H1 (cell line): ENCODE measurements around the gene SKA3.

Experiments
- CEBPB ChIP-seq: IDR thresholded peaks from 2 replicates; pipeline ENCODE4 v1.6.1; 2012; ENCODE audit warnings: low read depth, low read length
- CHD2 ChIP-seq: IDR thresholded peaks from 2 replicates; pipeline ENCODE4 v1.6.1; 2012; ENCODE audit warnings: low read length, improper control_type of control experiment
- CTCF ChIP-seq, 3 experiments: IDR thresholded peaks; 1 replicate in 2 of 3; 2 replicates in 1 of 3; pipeline versions ENCODE4 v1.5.1 to v1.6.1; 2011; ENCODE audit warnings: low read length in 3 of 3, mild to moderate bottlenecking in 3 of 3, inconsistent platforms in 2 of 3, low read depth in 1 of 3, moderate library complexity in 1 of 3; ENCODE audit not compliant: insufficient read depth in 1 of 3; ENCODE audit errors: control extremely low read depth in 1 of 3
- JUN ChIP-seq: IDR thresholded peaks from 2 replicates; pipeline ENCODE4 v1.6.1; 2011; ENCODE audit warnings: low read depth, mild to moderate bottlenecking, improper control_type of control experiment, low read length
- JUND ChIP-seq: IDR thresholded peaks from 2 replicates; pipeline ENCODE4 v1.6.1; 2011; ENCODE audit warnings: mild to moderate bottlenecking, improper control_type of control experiment, low read length
- POLR2A ChIP-seq, 2 experiments: IDR thresholded peaks; 1 replicate in 1 of 2; 2 replicates in 1 of 2; pipeline ENCODE4 v1.6.1; 2011; ENCODE audit warnings: low read depth in 2 of 2, low read length in 2 of 2, mild to moderate bottlenecking in 2 of 2; ENCODE audit errors: control extremely low read depth in 1 of 2
- RAD21 ChIP-seq, 2 experiments: IDR thresholded peaks in 1 of 2; conservative IDR thresholded peaks in 1 of 2; 2 replicates each; pipeline ENCODE4 v1.6.1; 2011; ENCODE audit warnings: low read depth in 2 of 2, low read length in 2 of 2, improper control_type of control experiment in 1 of 2, inconsistent platforms in 1 of 2, mild to moderate bottlenecking in 1 of 2, moderate library complexity in 1 of 2

- TF ChIP-seq POLR2A (IDR thresholded peaks at IDR 0.05; ENCODE audit: control extremely low read depth in 1 of 2, low read depth in 2 of 2, low read length in 2 of 2), result no peak
- no peak for TF ChIP-seq CHD2
- TF ChIP-seq JUN, result no peak
- no peak for TF ChIP-seq CEBPB
- no peak for TF ChIP-seq RAD21 (IDR thresholded peaks at IDR 0.05 in 1 of 2, conservative IDR thresholded peaks at IDR 0.05 in 1 of 2; ENCODE audit: low read depth in 2 of 2, low read length in 2 of 2)
- TF ChIP-seq JUND, result no peak
- no peak for TF ChIP-seq CTCF (IDR thresholded peaks at IDR 0.05; ENCODE audit: control extremely low read depth in 1 of 3, insufficient read depth in 1 of 3, low read depth in 1 of 3, low read length in 3 of 3)
These were observed 48.7 kb upstream of the SKA3 start for GRCh38 chr13:21225082-21225481.
